ENCODE results near the gene GSX1. TPM values are rescaled to one million over a fixed set of nuclear protein-coding genes. Genes with fewer than 3 reads are reported as not detected.
"Not testable (repeated sequence)": the region's sequence is repeated elsewhere in the genome, so short reads cannot be mapped to it uniquely, and the experiment has no call there.

Gene GSX1
- total RNA-seq, 1 donor from 2014 or later: not detected

- Mint-ChIP-seq H3K9me3 (no peaks in the 10 kb centered on the region), H3K4me3 (no peak overlapping the region), H3K36me3 (ENCODE audit: low read depth) (no peaks in the 10 kb centered on the region), H3K27me3 (peaks cover 44% of the 10 kb centered on the region), H3K4me1 (no peaks in the 10 kb centered on the region), H3K27ac (no peak overlapping the region)
- POLR2A ChIA-PET: no interaction called here
- ATAC-seq (ENCODE audit: low read depth): no peak
- no peak for DNase-seq
- TF ChIP-seq, protein P1, sequence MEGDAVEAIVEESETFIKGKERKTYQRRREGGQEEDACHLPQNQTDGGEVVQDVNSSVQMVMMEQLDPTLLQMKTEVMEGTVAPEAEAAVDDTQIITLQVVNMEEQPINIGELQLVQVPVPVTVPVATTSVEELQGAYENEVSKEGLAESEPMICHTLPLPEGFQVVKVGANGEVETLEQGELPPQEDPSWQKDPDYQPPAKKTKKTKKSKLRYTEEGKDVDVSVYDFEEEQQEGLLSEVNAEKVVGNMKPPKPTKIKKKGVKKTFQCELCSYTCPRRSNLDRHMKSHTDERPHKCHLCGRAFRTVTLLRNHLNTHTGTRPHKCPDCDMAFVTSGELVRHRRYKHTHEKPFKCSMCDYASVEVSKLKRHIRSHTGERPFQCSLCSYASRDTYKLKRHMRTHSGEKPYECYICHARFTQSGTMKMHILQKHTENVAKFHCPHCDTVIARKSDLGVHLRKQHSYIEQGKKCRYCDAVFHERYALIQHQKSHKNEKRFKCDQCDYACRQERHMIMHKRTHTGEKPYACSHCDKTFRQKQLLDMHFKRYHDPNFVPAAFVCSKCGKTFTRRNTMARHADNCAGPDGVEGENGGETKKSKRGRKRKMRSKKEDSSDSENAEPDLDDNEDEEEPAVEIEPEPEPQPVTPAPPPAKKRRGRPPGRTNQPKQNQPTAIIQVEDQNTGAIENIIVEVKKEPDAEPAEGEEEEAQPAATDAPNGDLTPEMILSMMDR (IDR thresholded peaks at IDR 0.05): no peak
- CTCF ChIA-PET: interaction anchor here (1.4 to 3.1 kb wide), 2 partner anchors 14 to 16 kb away, joined by 6 to 9 read pairs; no protein-coding TSS in a partner anchor
- intact Hi-C loops (cut with micrococcal nuclease): no loop called here
Observed at GRCh38 chr13:27810461-27810860, 18.2 kb downstream of the GSX1 start.

- ChIA-PET CTCF (interaction anchor here (1.4 kb wide), 1 partner anchor 16 kb away, joined by 4 read pairs; no protein-coding TSS in a partner anchor), POLR2A (no interaction called here)
- intact Hi-C loops (cut with micrococcal nuclease): no loop called here
Observed at GRCh38 chr13:27813826-27814225, 21.5 kb downstream of the GSX1 start.

GRCh38 chr13:27817832-27818231 lies 25.5 kb downstream of the GSX1 start:
- not testable (repeated sequence) for H3K27ac Mint-ChIP-seq, H3K9me3 Mint-ChIP-seq

More at GRCh38 chr13:27813826-27814225, 21.5 kb downstream of the GSX1 start:
- Mint-ChIP-seq H3K4me1 (no peaks in the 10 kb centered on the region), H3K27me3 (peaks cover 52% of the 10 kb centered on the region), H3K27ac (no peak overlapping the region), H3K9me3 (no peaks in the 10 kb centered on the region), H3K36me3 (ENCODE audit: low read depth) (no peaks in the 10 kb centered on the region), H3K4me3 (no peak overlapping the region)
- no peak for DNase-seq
- TF ChIP-seq, protein P1 (IDR thresholded peaks at IDR 0.05): no peak
- no peak for ATAC-seq (ENCODE audit: low read depth)

DNA sequence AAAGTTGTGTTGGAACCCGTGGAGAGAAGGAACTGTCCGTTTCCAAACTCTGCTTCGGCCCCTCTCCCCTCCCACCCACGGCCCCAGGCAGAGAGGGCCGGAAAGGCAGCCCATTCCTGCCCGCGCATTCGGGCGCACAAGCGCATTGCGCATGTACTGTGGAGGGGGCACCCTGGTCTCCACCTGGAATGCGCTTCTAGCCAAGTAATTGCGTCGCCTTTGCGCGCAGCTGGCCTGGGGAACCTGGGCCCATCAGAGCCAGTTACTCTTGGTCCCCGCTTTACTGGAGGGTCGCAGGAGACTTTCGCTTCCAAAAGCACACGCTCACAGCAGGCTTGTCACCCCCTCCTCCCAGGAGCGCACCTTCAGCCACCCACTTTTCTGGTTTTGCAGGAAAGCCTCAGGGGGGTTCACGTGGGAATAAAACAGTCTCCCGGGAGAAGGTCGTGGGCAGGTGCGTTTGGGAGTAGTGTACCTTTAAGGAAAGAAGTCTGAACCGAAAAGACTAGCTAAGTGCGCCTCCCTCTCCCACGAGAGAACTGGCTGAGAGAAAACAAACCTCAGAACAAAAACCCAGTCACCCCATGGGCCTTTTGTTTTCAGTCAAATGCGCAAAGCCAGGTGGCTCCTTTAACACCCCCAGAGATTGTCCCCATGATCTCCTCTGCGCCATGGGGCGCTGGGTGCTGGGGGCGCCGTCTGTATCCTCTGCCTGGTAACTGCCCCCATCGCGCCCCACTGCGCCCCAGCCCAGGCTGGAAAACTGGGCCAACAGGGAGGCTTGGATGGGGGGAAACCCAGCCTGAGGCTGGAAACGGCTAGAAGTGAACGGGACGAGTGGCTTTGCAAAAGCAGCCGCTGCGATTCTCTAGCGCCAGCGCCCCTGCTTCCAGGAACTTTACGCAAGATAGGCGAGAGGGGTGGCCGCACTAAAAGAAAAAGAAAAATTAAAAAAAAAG lies 28.5 kb downstream of the GSX1 start:
- Mint-ChIP-seq H3K27me3 (peaks cover 74% of the 10 kb centered on the region), H3K36me3 (ENCODE audit: low read depth) (no peaks in the 10 kb centered on the region), H3K4me1 (no peaks in the 10 kb centered on the region), H3K9me3 (no peaks in the 10 kb centered on the region), H3K4me3 (no peak overlapping the region), H3K27ac (no peak overlapping the region)
- ATAC-seq (ENCODE audit: low read depth) (no peak), DNase-seq (no peak)
- intact Hi-C loops (cut with micrococcal nuclease): no loop called here
- TF ChIP-seq, protein P1 (IDR thresholded peaks at IDR 0.05): no peak
- ChIA-PET CTCF (interaction anchor here (1.9 to 2.2 kb wide), 2 partner anchors 133 to 459 kb away, joined by 5 to 7 read pairs; no protein-coding TSS in a partner anchor), POLR2A (no interaction called here)

More at GRCh38 chr13:27817832-27818231, 25.5 kb downstream of the GSX1 start:
- H3K4me1 Mint-ChIP-seq; ATAC-seq (ENCODE audit: low read depth); POLR2A ChIA-PET; H3K36me3 Mint-ChIP-seq (ENCODE audit: low read depth); intact Hi-C loops (cut with micrococcal nuclease); DNase-seq; H3K4me3 Mint-ChIP-seq: not testable (repeated sequence)
- H3K27me3 Mint-ChIP-seq: peaks cover 60% of the 10 kb centered on the region
- CTCF ChIA-PET: interaction anchor here (1.0 to 1.5 kb wide), 2 partner anchors 9 to 456 kb away, joined by 4 read pairs; no protein-coding TSS in a partner anchor

- ATAC-seq (ENCODE audit: low read depth) (no peak), DNase-seq (no peak)
- no peaks in the 10 kb centered on the region for H3K9me3 Mint-ChIP-seq
- CTCF ChIA-PET: interaction anchor here (0.8 to 2.2 kb wide), 5 partner anchors 9 to 836 kb away, joined by 3 to 7 read pairs (median 4); no protein-coding TSS in a partner anchor
- POLR2A ChIA-PET: no interaction called here
- no peak overlapping the region for H3K27ac Mint-ChIP-seq
- no peaks in the 10 kb centered on the region for H3K36me3 Mint-ChIP-seq (ENCODE audit: low read depth)
- TF ChIP-seq, protein P1 (IDR thresholded peaks at IDR 0.05): no peak
- H3K27me3 Mint-ChIP-seq: peaks cover 75% of the 10 kb centered on the region
- H3K4me1 Mint-ChIP-seq: peaks cover 4% of the 10 kb centered on the region
- no peak overlapping the region for H3K4me3 Mint-ChIP-seq
- intact Hi-C loops (cut with micrococcal nuclease): no loop called here
Observed at GRCh38 chr13:27821566-27821965, 29.3 kb downstream of the GSX1 start.

All from activated B cell treated with CpG ODN at 0.5 μM for 24 hours (primary cell).